GM12878 (cell line): Measurements from ENCODE around the gene GJD2. TPM values are rescaled to one million over a fixed set of nuclear protein-coding genes. Genes with fewer than 3 reads are reported as not detected.

Experiments used
- ATAC-seq: fragments of 200-7000 bp; cut with Tn5 transposase; 3 replicates; pipeline ENCODE4 v1.9.1; 2020; ENCODE audit warnings: mild to moderate bottlenecking, moderate library complexity
- BruUV-seq: library from RNA; stranded (reverse); fragments of 400-500 nt; replicated peaks from 2 replicates; lab custom pipeline; 2021; lab: Mats Ljungman, UMichigan
- CTCF ChIA-PET: fragments of 300-600 bp; sonication (Branson Sonifier 250); formaldehyde crosslinking; extraction: SDS; loops from one replicate; lab custom pipeline; 2021; ENCODE audit warnings: inconsistent platforms; lab: Yijun Ruan, JAX
- POLR2A ChIA-PET: fragments of 350-600 bp; formaldehyde crosslinking; extraction: SDS; loops from one replicate; lab custom pipeline; 2021; ENCODE audit warnings: inconsistent platforms; lab: Charles Lee
- RAD21 ChIA-PET: fragments of 300-600 bp; sonication (Branson Sonifier 250); formaldehyde crosslinking; loops from one replicate; lab custom pipeline; 2023; ENCODE audit warnings: antibody characterized with exemption; ENCODE audit not compliant: unreplicated experiment; lab: Charles Lee
- SMC1A ChIA-PET: fragments of 300-600 bp; sonication (Branson Sonifier 250); formaldehyde crosslinking; loops from one replicate; lab custom pipeline; 2023; ENCODE audit not compliant: unreplicated experiment, uncharacterized antibody; lab: Charles Lee
- DNase-seq: peaks from one replicate; pipeline ENCODE4 v3.0.0-alpha.2; 2011; ENCODE audit warnings: low read depth, low spot score
- FAIRE-seq: peaks from 3 replicates; lab custom pipeline; 2011; peaks lifted over from hg19 to GRCh38; lab: Jason Lieb, UNC
- H2AFZ ChIP-seq: 2 replicates; pipeline ENCODE4 v1.6.0; 2011; ENCODE audit warnings: low read depth, low read length, control low read depth; ENCODE audit not compliant: control insufficient read depth
- H3K27ac ChIP-seq: 2 replicates; pipeline ENCODE4 v1.5.1; 2011; ENCODE audit warnings: control low read depth; ENCODE audit not compliant: control insufficient read depth, insufficient read depth
- H3K27me3 ChIP-seq, 2 experiments: replicated peaks in 1 of 2; 2 replicates each; pipeline versions ENCODE4 v1.6.0 to v1.6.1; 2011; ENCODE audit warnings: low read length in 1 of 2; ENCODE audit not compliant: control insufficient read depth in 2 of 2, insufficient read depth in 2 of 2
- H3K36me3 ChIP-seq, 2 experiments: 2 replicates each; pipeline ENCODE4 v1.5.1; 2011; ENCODE audit warnings: low read length in 1 of 2; ENCODE audit not compliant: control insufficient read depth in 2 of 2, insufficient read depth in 2 of 2
- H3K4me1 ChIP-seq: 2 replicates; pipeline ENCODE4 v1.6.1; 2011; ENCODE audit warnings: mild to moderate bottlenecking, low read length, moderate library complexity, mixed read lengths; ENCODE audit not compliant: control insufficient read depth, insufficient read depth
- H3K4me2 ChIP-seq: 2 replicates; pipeline ENCODE4 v1.6.0; 2011; ENCODE audit warnings: control low read depth; ENCODE audit not compliant: control insufficient read depth, insufficient read depth
- H3K4me3 ChIP-seq: fragments of 200-600 bp; sonication (generic); 2 replicates; pipeline ENCODE4 v1.5.1; 2016
- H3K79me2 ChIP-seq: 2 replicates; pipeline ENCODE4 v1.6.0; 2011; ENCODE audit warnings: low read length; ENCODE audit not compliant: control insufficient read depth, insufficient read depth
- H3K9ac ChIP-seq: 2 replicates; pipeline ENCODE4 v1.8.0; 2011; ENCODE audit warnings: low read length, control low read depth, mixed read lengths; ENCODE audit not compliant: control insufficient read depth, insufficient read depth
- H3K9me3 ChIP-seq: replicated peaks from 3 replicates; pipeline ENCODE4 v1.5.1; 2011; ENCODE audit warnings: mild to moderate bottlenecking, low read length; ENCODE audit not compliant: control insufficient read depth, insufficient read depth
- H4K20me1 ChIP-seq: 2 replicates; pipeline ENCODE4 v1.6.0; 2011; ENCODE audit not compliant: control insufficient read depth, insufficient read depth
- ATF7 ChIP-seq: fragments of 450-650 bp; IDR thresholded peaks from 2 replicates; pipeline ENCODE4 v1.6.1; 2016; ENCODE audit warnings: low read depth, mild to moderate bottlenecking
- E4F1 ChIP-seq: fragments of 450-650 bp; IDR thresholded peaks from 2 replicates; pipeline ENCODE4 v1.6.1; 2018; ENCODE audit warnings: borderline replicate concordance, mild to moderate bottlenecking; ENCODE audit not compliant: partially characterized antibody
- JUNB ChIP-seq: IDR thresholded peaks from 2 replicates; pipeline ENCODE4 v1.6.1; 2016; ENCODE audit warnings: antibody characterized with exemption, mild to moderate bottlenecking
- MYC ChIP-seq: IDR thresholded peaks from 2 replicates; pipeline ENCODE4 v1.6.1; 2011; ENCODE audit warnings: mild to moderate bottlenecking, low read length, moderate library complexity, inconsistent platforms; ENCODE audit not compliant: insufficient read depth, insufficient replicate concordance, insufficient read length, severe bottlenecking
- ZBTB11 ChIP-seq: fragments of 450-650 bp; formaldehyde crosslinking; IDR thresholded peaks from 2 replicates; pipeline ENCODE4 v1.5.0; 2022; ENCODE audit warnings: mild to moderate bottlenecking, missing genetic modification characterization
- WGBS: methylation state at CpG from one replicate; pipeline ENCODE4 v1.1.6; 2016; ENCODE audit warnings: low lambda C conversion rate; ENCODE audit not compliant: insufficient replicate concordance, insufficient coverage; ENCODE audit errors: missing lambda C conversion rate; 5-methylcytosine and 5-hydroxymethylcytosine counted together
- in situ Hi-C: fragments of 300-500 bp; cut with MboI; formaldehyde crosslinking; loops from 9 replicates; pipeline ENCODE4 v1.14.3; 2018; ENCODE audit warnings: mixed read lengths
- intact Hi-C: fragments of 100-400 bp; cut with micrococcal nuclease; formaldehyde crosslinking; loops from one replicate; pipeline ENCODE4 v1.14.2; 2022; ENCODE audit not compliant: unreplicated experiment
- polyA plus RNA-seq, 11 experiments: library from polyadenylated mRNA; depleted of rRNA in 4 of 11; unstranded in 6 of 11; stranded (reverse) in 5 of 11; fragments of >200 nt; fragmentation: Nextera tagmentation in 4 of 11; fragmentation: Illumina TruSeq in 1 of 11; extraction: Ambion mirVana in 4 of 11; extraction: Trizol in 1 of 11; gene quantifications; 1 replicate in 1 of 11; 2 replicates in 10 of 11; pipeline versions ENCODE4 v1.2.1 to v1.2.3, GENCODE V29; 2011 to 2016; ENCODE audit warnings: inconsistent platforms in 2 of 11, missing spikeins in 2 of 11, low read depth in 1 of 11
- total RNA-seq, 4 experiments: library from RNA; depleted of rRNA in 3 of 4; stranded (reverse); fragments of >200 nt in 3 of 4; fragmentation: Illumina TruSeq in 1 of 4; extraction: Trizol in 1 of 4; gene quantifications; 2 replicates each; pipeline versions ENCODE4 v1.2.1 to v1.2.3, GENCODE V29; 2013 to 2021
- TF ChIP-seq, protein P1 (sequence below): fragments of 450-650 bp; IDR thresholded peaks from 2 replicates; pipeline ENCODE4 v1.6.1; 2017; ENCODE audit warnings: mild to moderate bottlenecking, moderate library complexity

GJD2 gene
- total and polyA plus RNA-seq, 10 of the 15 experiments (the other 5 are each of a cell fraction or from before 2014, with no cell fraction given), result not detected

GRCh38 chr15:34721802-34722438 is 32.9 kb downstream of the GJD2 start:
- no peaks in the 10 kb centered on the region for H4K20me1 ChIP-seq
- ChIA-PET SMC1A (no interaction called here), POLR2A (no interaction called here), RAD21 (no interaction called here), CTCF (no interaction called here)
- DNase-seq (no peak), FAIRE-seq (no peak), ATAC-seq (no peak)
- no peaks in the 10 kb centered on the region for H3K4me1 ChIP-seq
- in situ Hi-C loops, result no loop called here
- WGBS, result 30% methylated on average over 27 of the region's 30 CpGs
- no peaks in the 10 kb centered on the region for H3K9me3 ChIP-seq
- TF ChIP-seq ATF7 (no peak), E4F1 (no peak), JUNB (no peak), MYC (no peak), ZBTB11 (CRISPR knock-in tag) (no peak)
- TF ChIP-seq, protein P1, sequence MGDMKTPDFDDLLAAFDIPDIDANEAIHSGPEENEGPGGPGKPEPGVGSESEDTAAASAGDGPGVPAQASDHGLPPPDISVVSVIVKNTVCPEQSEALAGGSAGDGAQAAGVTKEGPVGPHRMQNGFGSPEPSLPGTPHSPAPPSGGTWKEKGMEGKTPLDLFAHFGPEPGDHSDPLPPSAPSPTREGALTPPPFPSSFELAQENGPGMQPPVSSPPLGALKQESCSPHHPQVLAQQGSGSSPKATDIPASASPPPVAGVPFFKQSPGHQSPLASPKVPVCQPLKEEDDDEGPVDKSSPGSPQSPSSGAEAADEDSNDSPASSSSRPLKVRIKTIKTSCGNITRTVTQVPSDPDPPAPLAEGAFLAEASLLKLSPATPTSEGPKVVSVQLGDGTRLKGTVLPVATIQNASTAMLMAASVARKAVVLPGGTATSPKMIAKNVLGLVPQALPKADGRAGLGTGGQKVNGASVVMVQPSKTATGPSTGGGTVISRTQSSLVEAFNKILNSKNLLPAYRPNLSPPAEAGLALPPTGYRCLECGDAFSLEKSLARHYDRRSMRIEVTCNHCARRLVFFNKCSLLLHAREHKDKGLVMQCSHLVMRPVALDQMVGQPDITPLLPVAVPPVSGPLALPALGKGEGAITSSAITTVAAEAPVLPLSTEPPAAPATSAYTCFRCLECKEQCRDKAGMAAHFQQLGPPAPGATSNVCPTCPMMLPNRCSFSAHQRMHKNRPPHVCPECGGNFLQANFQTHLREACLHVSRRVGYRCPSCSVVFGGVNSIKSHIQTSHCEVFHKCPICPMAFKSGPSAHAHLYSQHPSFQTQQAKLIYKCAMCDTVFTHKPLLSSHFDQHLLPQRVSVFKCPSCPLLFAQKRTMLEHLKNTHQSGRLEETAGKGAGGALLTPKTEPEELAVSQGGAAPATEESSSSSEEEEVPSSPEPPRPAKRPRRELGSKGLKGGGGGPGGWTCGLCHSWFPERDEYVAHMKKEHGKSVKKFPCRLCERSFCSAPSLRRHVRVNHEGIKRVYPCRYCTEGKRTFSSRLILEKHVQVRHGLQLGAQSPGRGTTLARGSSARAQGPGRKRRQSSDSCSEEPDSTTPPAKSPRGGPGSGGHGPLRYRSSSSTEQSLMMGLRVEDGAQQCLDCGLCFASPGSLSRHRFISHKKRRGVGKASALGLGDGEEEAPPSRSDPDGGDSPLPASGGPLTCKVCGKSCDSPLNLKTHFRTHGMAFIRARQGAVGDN, result no peak
- no peak overlapping the region for H2AFZ ChIP-seq
- peaks cover 0 to 2% of the 10 kb centered on the region in 2 experiments; a peak in 3 of 4 replicates for H3K27me3 ChIP-seq
- H3K79me2 ChIP-seq, result no peaks in the 10 kb centered on the region
- H3K36me3 ChIP-seq, result no peaks in the 10 kb centered on the region
- no peak overlapping the region for H3K9ac ChIP-seq
- no peak overlapping the region for H3K4me3 ChIP-seq
- intact Hi-C loops, result no loop called here
- no TSS peak for BruUV-seq
- no peak overlapping the region for H3K4me2 ChIP-seq
- no peak overlapping the region for H3K27ac ChIP-seq
